PC-9 (cell line): ENCODE results near the gene LHCGR.

Experiments
- CTCF ChIP-seq: fragments of 200-600 bp; sonication (generic); conservative IDR thresholded peaks from 2 replicates; pipeline ENCODE4 v1.6.1; 2017; ENCODE audit warnings: mixed run types, antibody characterized with exemption, mild to moderate bottlenecking, moderate library complexity
- EZH2 ChIP-seq: fragments of 200-600 bp; sonication (generic); IDR thresholded peaks from 2 replicates; pipeline ENCODE4 v1.8.0; 2017; ENCODE audit warnings: antibody characterized with exemption, low read depth

- TF ChIP-seq CTCF (no peak), EZH2 (no peak)
These were observed 650 bp downstream of the LHCGR start for GRCh38 chr2:48754874-48755273.
